Stimulated activated CD4-positive, alpha-beta T cell treated with anti-CD3 and anti-CD28 coated beads, Interleukin-1b, Interleukin-23, amount 100 ng/mL, for 4 hours (primary cell): ENCODE measurements around the gene ITGB1BP2.
"Not testable (repeated sequence)": the region's sequence is repeated elsewhere in the genome, so short reads cannot be mapped to it uniquely, and the experiment has no call there.

ENCODE experiments used
- DNase-seq, 2 donors: peaks; one replicate each; pipeline ENCODE4 v3.0.0-alpha.2; 2020; ENCODE audit warnings: low read depth in 2 of 2

The ITGB1BP2 gene

DNA sequence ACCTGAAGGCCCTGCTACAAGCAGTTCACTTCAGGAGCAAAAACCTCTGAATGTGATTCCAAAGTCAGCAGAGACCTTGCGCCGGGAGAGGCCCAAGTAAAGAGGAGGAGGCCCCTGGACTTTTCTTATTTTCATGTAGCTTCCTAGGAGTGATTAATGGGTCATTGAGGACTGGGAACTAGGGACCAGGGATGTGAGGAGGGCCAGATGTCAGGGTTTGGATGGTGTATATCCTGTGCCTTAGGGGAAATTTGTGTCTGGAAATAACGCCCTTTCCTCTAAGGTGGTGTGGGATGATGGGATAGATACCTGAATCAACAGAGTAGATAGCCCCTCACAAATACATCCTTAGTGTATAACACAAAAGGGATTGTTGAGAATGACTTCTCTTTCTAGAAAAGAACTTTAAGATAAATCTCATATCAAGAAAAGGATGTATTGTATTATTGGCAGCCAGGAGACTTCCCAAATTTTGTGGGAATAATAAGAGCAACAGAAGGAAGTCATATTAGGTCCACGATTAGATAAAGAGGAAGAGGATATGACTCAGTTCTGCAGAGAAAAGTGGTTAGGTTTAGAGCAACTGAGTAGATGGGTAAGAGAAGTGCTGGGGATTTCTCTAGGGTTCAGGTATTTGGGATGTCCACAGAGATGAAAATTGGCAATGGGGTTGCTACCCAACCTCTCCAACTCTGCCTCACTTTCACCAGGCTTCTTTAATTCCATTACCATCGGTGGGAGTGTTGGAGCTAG lies 1.1 kb downstream of the ITGB1BP2 start:
- no peak for DNase-seq

DNA sequence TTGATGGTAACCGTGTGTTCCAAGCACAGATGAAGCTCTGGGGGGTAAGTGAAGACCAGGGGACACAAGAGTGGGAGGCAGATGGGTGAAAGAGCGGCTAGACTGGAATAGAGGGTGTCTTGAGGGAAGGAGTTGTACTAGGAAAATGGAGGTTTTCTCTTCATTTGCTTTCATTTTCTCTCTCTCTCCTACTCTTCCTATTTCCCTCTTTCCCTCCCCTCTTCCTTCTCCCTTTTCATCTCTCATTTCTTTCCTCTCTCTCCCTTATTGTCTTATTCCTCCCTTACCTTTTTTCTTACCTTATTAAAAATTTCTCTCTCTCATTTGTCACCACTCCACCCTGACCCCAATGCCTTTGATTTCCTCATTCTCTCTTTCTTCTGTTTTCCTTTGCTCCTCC lies 3.0 kb downstream of the ITGB1BP2 start:
- DNase-seq, result no peak

DNA sequence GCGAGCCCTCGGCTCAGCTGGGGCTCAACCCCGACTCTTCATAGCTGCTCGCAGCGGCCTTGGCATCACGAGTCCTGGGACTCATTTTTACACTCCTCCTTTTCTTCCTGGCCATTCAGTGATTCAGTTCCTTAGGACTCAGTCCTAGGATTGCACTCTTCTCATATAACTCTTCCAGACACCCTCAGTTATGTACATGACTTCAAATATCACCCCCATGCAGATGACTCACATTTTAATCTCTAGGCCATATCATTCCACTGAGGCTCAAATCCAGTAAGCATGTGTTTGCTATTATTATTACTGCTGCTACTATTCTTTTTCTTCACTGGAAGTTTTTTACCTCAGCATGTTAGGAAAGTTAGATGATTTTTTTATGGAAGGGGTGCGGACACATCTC lies 14.4 kb downstream of the ITGB1BP2 start:
- no peak for DNase-seq

DNA sequence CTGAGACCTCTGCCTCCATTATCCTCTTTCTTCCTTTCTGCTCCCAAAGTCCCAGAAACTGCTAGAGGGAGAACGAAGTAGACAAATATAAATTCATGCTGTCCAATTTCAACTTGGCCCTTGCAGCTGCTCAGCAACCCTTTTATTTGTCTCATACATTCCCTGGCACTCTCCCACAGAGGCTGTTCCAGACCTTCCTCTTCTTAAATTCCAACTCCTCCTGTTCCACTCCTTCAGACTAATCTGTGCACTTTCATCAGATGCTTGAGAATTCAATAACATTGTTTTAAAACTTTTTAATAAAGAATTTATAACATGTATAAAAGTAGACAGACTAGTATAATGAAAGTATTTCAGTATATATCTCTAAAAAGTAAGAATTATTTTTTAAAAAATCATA lies 15.4 kb downstream of the ITGB1BP2 start:
- not testable (repeated sequence) for DNase-seq

DNA sequence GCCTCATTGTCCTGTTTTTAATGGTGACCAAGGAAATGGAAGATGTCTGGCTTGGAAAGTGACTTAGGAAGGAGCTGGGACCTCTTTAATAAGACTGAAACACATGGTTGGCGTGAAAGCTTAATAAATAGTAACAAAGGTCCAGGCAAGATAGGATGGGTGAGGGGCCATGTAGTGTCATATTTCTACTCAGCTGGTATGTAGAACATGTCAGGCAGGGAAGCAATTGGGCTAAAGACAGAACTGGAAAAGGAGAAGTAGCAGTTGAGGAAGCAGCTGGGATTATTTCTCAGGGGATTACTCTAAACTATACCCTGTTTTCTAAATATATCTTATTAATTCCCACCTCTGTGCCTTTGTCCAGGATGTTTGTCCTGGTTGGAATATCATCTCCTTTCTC lies 18.6 kb downstream of the ITGB1BP2 start:
- DNase-seq, result no peak

DNA sequence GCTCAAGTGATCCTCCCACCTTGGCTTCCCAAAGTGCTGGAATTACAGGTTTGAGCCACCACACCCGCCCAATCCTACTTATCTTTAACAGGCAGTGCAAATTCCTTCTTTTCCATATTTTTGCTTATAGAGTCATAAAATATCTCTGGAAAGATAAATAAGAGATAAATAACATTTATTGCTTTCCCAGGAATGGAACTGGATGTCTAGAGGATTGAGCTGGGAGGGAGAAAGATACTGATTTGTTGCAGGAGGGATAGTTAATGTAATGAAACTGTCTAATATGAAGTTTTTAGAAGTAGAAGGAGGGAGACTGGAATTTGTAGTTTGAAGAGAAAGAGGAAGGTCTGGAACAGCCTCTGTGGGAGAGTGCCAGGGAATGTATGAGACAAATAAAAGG lies 20.2 kb downstream of the ITGB1BP2 start:
- DNase-seq, result no peak

DNA sequence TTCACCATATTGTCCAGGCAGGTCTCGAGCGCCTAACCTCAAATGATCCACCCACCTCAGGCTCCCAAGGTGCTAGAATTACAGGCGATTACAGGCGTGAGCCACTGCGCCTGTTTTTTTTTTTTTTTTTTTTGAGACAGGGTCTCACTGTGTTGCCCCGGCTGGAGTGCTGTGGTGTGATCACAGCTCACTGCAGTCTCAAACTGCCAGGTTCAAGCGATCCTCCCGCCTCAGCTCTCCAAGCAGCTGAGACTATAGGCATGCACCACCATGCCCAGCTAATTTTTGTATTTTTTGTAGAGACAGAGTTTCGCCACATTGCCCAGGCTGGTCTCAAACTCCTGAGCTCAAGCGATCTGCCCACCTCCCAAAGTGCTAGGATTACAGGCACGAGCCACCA lies 22.9 kb downstream of the ITGB1BP2 start:
- DNase-seq, result not testable (repeated sequence)

DNA sequence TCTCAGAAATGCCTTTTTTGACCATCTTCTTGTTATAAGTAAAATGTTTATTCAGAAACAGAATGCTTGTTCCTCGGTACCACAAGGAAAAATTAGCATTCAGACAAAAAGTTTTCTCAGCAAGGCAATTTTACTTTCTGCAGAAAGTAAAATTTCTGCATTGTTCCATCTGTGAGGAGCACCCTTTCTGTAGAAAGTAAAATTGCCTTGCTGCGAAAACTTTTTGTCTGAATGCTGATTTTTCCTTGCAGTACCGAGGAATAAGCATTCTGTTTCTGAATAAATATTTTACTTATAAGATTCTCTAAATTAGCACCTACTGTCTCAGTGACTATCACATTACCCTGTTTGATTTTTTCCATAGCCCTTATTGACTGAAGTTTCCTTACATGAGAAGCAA lies 24.8 kb downstream of the ITGB1BP2 start:
- DNase-seq, result no peak

DNA sequence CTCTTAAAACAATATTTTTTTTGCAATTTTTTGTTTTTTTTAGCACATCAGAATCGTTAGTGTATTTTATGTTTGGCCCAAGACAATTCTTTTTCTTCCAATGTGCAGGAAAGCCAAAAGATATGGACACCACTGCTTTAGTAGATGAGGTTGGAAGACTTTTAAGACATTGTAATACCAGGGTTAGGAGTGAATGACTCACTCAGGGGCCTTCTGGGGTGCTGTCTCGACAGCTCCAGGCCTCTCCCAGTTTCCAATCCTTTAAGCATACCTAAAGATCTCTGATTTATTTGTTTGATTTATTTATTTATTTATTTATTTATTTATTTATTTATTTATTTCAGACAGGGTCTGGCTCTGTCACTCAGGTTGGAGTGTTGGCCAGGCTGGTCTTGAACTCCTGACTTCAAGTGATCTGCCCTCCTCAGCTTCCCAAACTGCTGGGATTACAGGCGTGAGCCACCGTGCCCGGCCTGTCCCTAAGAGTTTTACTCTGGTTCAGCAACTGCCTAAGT lies 47.7 kb downstream of the ITGB1BP2 start:
- not testable (repeated sequence) for DNase-seq

DNA sequence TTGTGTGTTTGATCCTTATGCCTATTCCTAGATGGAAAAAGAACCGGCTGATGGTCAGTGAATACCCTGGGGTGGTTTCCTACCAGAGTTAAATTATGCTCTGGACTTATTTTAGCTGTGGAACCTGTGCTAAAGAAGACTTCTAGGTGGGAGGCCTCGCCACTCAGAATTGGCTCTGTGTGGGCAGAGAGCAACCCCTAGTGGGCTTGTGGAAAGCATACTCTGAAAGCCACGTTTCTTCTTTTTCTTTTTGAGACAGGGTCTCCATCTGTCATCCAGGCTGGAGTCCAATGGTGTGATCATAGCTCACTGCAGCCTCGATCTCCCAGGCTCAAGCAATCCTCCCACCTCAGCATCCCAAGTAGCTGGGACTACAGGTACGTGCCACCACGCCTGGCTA lies 48.3 kb downstream of the ITGB1BP2 start:
- not testable (repeated sequence) for DNase-seq

DNA sequence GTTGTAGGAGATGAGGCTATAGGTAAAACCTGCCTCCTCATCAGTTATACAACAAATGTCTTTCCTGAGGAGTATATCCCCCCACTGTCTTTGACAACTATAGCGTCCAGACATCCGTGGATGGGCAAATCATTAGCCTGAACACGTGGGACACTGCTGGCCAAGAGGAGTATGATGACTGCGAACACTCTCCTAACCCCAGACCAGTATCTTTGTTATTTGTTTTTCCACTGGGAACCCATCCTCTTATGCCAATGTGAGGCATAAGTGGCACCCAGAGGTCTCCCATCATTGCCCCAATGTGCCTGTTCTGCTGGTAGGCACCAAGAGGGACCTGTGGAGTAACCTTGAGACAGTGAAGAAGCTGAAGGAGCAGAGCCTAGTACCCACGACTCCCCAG lies 50.9 kb downstream of the ITGB1BP2 start:
- not testable (repeated sequence) for DNase-seq
